Hepatocyte (in vitro differentiated cells): ENCODE measurements around the gene ATP2B1. TPM values are rescaled to one million over a fixed set of nuclear protein-coding genes. Genes with fewer than 3 reads are reported as not detected.

Experiments
- DNase-seq: peaks from one replicate; pipeline ENCODE4 v3.0.0-alpha.2; 2016; ENCODE audit warnings: low spot score
- H2AFZ ChIP-seq: fragments of 200-600 bp; sonication (generic); 2 replicates; pipeline ENCODE4 v1.6.0; 2016; ENCODE audit warnings: antibody characterized with exemption, mild to moderate bottlenecking
- H3K27ac ChIP-seq: fragments of 200-600 bp; sonication (generic); 2 replicates; pipeline ENCODE4 v1.5.1; 2016; ENCODE audit warnings: mild to moderate bottlenecking
- H3K27me3 ChIP-seq: fragments of 200-600 bp; sonication (generic); 2 replicates; pipeline ENCODE4 v1.6.1; 2016
- H3K36me3 ChIP-seq: fragments of 200-600 bp; sonication (generic); replicated peaks from 2 replicates; pipeline ENCODE4 v1.5.1; 2016; ENCODE audit warnings: low read depth; ENCODE audit not compliant: insufficient read depth
- H3K4me1 ChIP-seq: fragments of 200-600 bp; sonication (generic); 2 replicates; pipeline ENCODE4 v1.5.1; 2016; ENCODE audit warnings: mild to moderate bottlenecking, moderate library complexity; ENCODE audit not compliant: insufficient read depth
- H3K4me2 ChIP-seq: fragments of 200-600 bp; sonication (generic); 2 replicates; pipeline ENCODE4 v1.6.0; 2016
- H3K4me3 ChIP-seq: fragments of 200-600 bp; sonication (generic); 2 replicates; pipeline ENCODE4 v1.5.1; 2016; ENCODE audit warnings: mild to moderate bottlenecking
- H3K79me2 ChIP-seq: fragments of 200-600 bp; sonication (generic); 2 replicates; pipeline ENCODE4 v1.6.0; 2017; ENCODE audit warnings: mild to moderate bottlenecking
- H3K9me2 ChIP-seq: fragments of 200-600 bp; sonication (generic); replicated peaks from 2 replicates; pipeline ENCODE4 v1.6.0; 2017; ENCODE audit warnings: mild to moderate bottlenecking; ENCODE audit not compliant: insufficient read depth
- H3K9me3 ChIP-seq: fragments of 200-600 bp; sonication (generic); 2 replicates; pipeline ENCODE4 v1.5.1; 2016; ENCODE audit warnings: low read depth, mild to moderate bottlenecking
- H4K20me1 ChIP-seq: fragments of 200-600 bp; sonication (generic); 2 replicates; pipeline ENCODE4 v1.6.0; 2016; ENCODE audit warnings: mild to moderate bottlenecking; ENCODE audit not compliant: insufficient read depth, poor library complexity, severe bottlenecking
- EZH2 ChIP-seq: fragments of 200-600 bp; sonication (generic); IDR thresholded peaks from 2 replicates; pipeline ENCODE4 v1.6.1; 2016; ENCODE audit warnings: antibody characterized with exemption, mild to moderate bottlenecking, borderline replicate concordance
- EZH2phosphoT487 ChIP-seq: fragments of 200-600 bp; sonication (generic); IDR thresholded peaks from one replicate; pipeline ENCODE4 v1.6.1; 2018; ENCODE audit warnings: antibody characterized with exemption, mild to moderate bottlenecking, low read depth, moderate library complexity; ENCODE audit not compliant: unreplicated experiment, severe bottlenecking
- WGBS: methylation state at CpG from one replicate; pipeline ENCODE4 v1.1.6; 2016; ENCODE audit warnings: low lambda C conversion rate; ENCODE audit errors: missing lambda C conversion rate; 5-methylcytosine and 5-hydroxymethylcytosine counted together
- polyA plus RNA-seq: library from polyadenylated mRNA; unstranded; fragments of >200 nt; fragmentation: Nextera tagmentation; extraction: Ambion mirVana; gene quantifications from 2 replicates; pipeline ENCODE4 v1.2.1, GENCODE V29; 2016
- total RNA-seq: library from RNA; depleted of rRNA; stranded (reverse); fragments of >200 nt; gene quantifications from 2 replicates; pipeline ENCODE4 v1.2.3, GENCODE V29; 2014
- TF ChIP-seq, protein P1 (sequence below): fragments of 200-600 bp; sonication (generic); IDR thresholded peaks from 2 replicates; pipeline ENCODE4 v1.5.1; 2016; ENCODE audit warnings: antibody characterized with exemption, mild to moderate bottlenecking; ENCODE audit not compliant: poor library complexity

The ATP2B1 gene
- total and polyA plus RNA-seq, 2 experiments from 2014 or later: 52.2 to 67.2 TPM

GRCh38 chr12:89661706-89662330 lies 46.8 kb downstream of the ATP2B1 start:
- Histone ChIP-seq H4K20me1 (no peaks in the 10 kb centered on the region), H3K27ac (no peak overlapping the region), H3K4me1 (peaks cover 22% of the 10 kb centered on the region), H2AFZ (no peak overlapping the region), H3K27me3 (no peaks in the 10 kb centered on the region), H3K36me3 (no peaks in the 10 kb centered on the region), H3K9me3 (no peaks in the 10 kb centered on the region), H3K4me2 (no peak overlapping the region), H3K4me3 (no peak overlapping the region), H3K79me2 (peaks cover 79% of the 10 kb centered on the region), H3K9me2 (no peaks in the 10 kb centered on the region)
- no peak for TF ChIP-seq EZH2phosphoT487
- TF ChIP-seq EZH2: no peak
- TF ChIP-seq, protein P1, sequence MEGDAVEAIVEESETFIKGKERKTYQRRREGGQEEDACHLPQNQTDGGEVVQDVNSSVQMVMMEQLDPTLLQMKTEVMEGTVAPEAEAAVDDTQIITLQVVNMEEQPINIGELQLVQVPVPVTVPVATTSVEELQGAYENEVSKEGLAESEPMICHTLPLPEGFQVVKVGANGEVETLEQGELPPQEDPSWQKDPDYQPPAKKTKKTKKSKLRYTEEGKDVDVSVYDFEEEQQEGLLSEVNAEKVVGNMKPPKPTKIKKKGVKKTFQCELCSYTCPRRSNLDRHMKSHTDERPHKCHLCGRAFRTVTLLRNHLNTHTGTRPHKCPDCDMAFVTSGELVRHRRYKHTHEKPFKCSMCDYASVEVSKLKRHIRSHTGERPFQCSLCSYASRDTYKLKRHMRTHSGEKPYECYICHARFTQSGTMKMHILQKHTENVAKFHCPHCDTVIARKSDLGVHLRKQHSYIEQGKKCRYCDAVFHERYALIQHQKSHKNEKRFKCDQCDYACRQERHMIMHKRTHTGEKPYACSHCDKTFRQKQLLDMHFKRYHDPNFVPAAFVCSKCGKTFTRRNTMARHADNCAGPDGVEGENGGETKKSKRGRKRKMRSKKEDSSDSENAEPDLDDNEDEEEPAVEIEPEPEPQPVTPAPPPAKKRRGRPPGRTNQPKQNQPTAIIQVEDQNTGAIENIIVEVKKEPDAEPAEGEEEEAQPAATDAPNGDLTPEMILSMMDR: no peak
- 63% methylated on average over 4 of the region's 4 CpGs for WGBS
- no peak for DNase-seq

DNA sequence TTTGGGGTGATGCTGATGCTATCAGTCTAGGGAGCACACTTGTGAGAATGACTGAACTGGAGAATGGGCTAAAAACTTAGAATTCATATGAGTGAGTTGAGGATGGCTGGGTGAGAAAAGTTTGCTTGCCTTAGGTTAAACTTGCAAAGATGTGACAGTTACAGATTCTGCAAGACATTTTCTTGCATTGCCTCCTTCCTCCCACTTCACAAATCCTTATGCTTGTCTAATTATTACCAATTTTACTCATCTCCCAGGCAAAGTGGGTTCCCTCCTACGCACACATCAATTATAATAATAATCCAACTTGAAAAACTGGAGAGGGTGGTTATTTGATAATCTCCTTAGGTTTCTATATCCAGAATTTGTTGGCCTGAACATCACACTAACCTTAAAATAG lies 50.9 kb downstream of the ATP2B1 start:
- Histone ChIP-seq H3K27me3 (no peaks in the 10 kb centered on the region), H3K4me2 (no peak overlapping the region), H2AFZ (no peak overlapping the region), H3K9me3 (no peaks in the 10 kb centered on the region), H3K36me3 (no peaks in the 10 kb centered on the region), H3K4me3 (no peak overlapping the region), H3K79me2 (peaks cover 78% of the 10 kb centered on the region), H3K27ac (no peak overlapping the region), H3K9me2 (no peaks in the 10 kb centered on the region), H4K20me1 (peaks cover 9% of the 10 kb centered on the region), H3K4me1 (peaks cover 4% of the 10 kb centered on the region)
- 100% methylated on average over 1 of the region's 1 CpG for WGBS
- TF ChIP-seq EZH2phosphoT487: no peak
- no peak for TF ChIP-seq EZH2
- TF ChIP-seq, protein P1: no peak
- no peak for DNase-seq

- no peaks in the 10 kb centered on the region for H3K27me3 ChIP-seq
- H3K36me3 ChIP-seq: no peaks in the 10 kb centered on the region
- peaks cover 84% of the 10 kb centered on the region for H3K79me2 ChIP-seq
- H4K20me1 ChIP-seq: peaks cover 9% of the 10 kb centered on the region
- H3K4me1 ChIP-seq: no peaks in the 10 kb centered on the region
- no peak overlapping the region for H3K4me2 ChIP-seq
- no peak overlapping the region for H3K4me3 ChIP-seq
- no peak overlapping the region for H3K27ac ChIP-seq
- TF ChIP-seq, protein P1: no peak
- TF ChIP-seq EZH2phosphoT487 (no peak), EZH2 (no peak)
- no peak overlapping the region for H2AFZ ChIP-seq
- no peak for DNase-seq
- no peaks in the 10 kb centered on the region for H3K9me3 ChIP-seq
- WGBS: 100% methylated on average over 2 of the region's 2 CpGs
- H3K9me2 ChIP-seq: no peaks in the 10 kb centered on the region
Measured at GRCh38 chr12:89657066-89657465, 51.6 kb downstream of the ATP2B1 start.
